GM19455 (cell line): ENCODE measurements around the gene CTNNBL1.
"Not testable (repeated sequence)": the region's sequence is repeated elsewhere in the genome, so short reads cannot be mapped to it uniquely, and the experiment has no call there.

Experiments used
- ATAC-seq: cut with Tn5 transposase; IDR thresholded peaks from one replicate; pipeline ENCODE4 v1.9.1; 2021; ENCODE audit not compliant: unreplicated experiment

The CTNNBL1 gene

DNA sequence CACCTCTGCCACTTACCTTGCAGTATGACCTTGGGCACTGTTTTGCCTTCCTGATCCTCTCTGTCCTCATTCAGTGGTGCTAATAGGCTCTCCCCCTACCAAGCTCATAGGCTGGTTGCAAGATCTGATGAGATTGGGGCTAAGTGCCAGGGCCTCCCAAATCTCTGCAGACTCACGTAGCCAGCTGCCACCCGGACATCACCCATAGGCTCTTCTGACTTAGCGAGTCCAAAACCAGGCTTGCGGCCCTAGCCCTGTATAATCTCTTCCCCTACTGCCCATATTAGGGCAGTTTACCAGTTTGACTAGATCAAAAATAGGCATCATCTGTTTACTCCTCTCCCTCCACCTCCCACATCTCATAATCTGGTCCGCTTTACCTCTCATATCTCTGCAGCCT lies 154.9 kb downstream of the CTNNBL1 start:
- no peak for ATAC-seq

- ATAC-seq, result no peak
These were observed 155.3 kb downstream of the CTNNBL1 start for GRCh38 chr20:37849156-37849555.

DNA sequence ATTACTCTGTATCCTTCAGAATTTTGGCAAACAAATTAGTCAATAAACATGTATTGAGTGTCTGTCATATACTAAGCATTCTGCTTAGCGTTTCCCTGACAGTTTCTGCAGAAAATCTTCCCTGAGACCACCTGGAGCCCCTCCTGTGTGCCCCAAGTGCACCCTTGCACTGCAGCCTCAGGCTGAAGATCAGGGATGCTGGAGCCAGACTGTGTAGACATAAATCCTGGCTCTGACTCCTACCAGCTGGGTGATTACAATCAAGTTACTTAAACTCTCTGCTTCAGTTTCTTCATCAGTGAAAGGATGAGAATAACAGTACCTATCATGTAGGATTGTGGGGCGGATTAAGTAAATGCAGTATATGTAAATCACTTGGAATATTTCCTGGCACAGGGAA lies 155.7 kb downstream of the CTNNBL1 start:
- no peak for ATAC-seq

DNA sequence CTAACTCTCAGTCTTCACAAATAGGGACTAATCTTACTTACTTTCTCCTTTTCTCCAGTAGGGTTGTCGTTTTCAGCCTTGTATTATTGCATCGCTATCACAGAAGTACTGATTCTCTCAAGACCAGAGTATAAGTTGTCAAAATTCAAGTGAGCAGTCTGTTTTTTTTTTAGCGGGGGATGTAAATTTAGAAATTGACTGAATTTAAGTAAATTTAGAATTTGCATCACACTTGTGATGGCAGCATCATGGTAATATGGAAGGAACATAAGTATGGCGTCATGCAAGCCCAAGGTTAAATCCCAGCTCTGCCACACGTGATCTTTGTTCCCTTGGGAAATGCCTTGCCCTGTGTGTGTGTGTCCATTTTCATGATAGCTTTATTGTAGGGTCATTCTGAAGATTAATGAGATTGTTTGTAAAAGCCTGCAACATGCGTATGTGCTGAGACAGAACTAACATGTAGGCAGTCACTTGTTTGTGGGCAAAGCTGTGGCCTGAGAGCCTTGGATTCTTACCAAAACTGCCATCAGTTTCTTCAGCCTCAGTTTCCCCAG lies 156.3 kb downstream of the CTNNBL1 start:
- ATAC-seq, result no peak

GRCh38 chr20:37850724-37851355 lies 157.0 kb downstream of the CTNNBL1 start:
- ATAC-seq, result no peak

DNA sequence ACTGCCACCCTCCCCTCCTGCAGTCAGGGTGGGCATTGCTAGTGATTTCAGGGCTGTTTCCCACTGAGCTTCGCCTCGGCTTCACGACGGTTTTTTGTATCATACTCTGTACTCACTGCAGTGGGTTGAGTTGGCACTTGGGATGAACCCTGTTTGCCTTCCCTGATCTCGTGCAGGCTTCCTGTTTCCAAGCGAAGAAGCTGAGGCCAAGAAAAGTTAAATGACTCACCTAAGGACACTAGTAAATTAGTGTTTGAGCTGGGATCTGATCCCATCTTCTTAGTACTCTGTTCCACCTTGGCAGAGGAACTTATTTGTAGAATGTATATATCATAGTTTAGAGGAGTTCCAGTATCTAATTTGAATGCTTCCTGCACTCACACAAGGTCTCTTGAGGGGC lies 158.8 kb downstream of the CTNNBL1 start:
- no peak for ATAC-seq

DNA sequence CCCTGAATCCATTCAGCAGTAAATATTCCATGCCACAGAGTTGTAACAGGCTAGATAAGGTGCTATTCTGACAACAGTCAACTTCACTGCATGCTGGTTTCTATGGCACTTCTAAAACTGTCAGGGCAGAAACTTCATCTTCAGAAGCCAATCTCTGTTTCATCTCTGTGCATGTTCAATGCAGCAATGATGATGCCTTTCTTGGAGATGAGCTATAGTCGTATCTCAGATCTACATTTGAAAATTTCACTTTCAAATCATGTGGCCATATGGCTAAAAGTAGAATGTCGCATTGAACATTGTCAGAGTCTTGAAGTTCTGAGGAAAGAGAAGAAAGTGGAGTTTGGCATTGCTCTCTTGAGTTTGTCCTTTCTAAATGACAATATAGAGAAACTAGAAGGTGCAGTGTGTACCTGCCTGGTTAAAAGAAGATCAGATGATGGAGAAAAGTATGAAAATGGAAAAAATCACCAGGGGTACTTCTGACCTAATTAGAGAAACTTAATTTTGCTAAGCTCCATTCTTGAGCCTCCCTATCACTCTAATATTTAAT lies 160.1 kb downstream of the CTNNBL1 start:
- peak; percentile 66 for ATAC-seq

DNA sequence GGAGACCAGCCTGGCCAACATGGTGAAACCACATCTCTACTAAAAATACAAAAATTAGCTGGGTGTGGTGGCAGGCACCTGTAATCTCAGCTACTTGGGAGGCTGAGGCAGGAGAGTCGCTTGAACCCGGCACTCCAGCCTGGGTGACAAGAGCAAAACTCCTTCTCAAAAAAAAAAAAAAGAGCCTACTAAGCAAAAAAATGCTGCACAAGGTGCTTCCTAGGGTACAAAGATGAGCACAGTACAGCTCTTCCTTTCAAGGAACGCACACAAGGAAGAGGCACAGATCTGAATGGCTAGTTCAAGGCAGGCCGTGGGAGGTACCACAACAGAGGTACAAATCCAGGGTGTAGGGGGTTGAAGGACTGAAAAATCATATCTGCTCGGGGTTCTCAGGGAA lies 162.2 kb downstream of the CTNNBL1 start:
- ATAC-seq, result not testable (repeated sequence)

- no peak for ATAC-seq
These were observed 163.3 kb downstream of the CTNNBL1 start for GRCh38 chr20:37856932-37857660.

DNA sequence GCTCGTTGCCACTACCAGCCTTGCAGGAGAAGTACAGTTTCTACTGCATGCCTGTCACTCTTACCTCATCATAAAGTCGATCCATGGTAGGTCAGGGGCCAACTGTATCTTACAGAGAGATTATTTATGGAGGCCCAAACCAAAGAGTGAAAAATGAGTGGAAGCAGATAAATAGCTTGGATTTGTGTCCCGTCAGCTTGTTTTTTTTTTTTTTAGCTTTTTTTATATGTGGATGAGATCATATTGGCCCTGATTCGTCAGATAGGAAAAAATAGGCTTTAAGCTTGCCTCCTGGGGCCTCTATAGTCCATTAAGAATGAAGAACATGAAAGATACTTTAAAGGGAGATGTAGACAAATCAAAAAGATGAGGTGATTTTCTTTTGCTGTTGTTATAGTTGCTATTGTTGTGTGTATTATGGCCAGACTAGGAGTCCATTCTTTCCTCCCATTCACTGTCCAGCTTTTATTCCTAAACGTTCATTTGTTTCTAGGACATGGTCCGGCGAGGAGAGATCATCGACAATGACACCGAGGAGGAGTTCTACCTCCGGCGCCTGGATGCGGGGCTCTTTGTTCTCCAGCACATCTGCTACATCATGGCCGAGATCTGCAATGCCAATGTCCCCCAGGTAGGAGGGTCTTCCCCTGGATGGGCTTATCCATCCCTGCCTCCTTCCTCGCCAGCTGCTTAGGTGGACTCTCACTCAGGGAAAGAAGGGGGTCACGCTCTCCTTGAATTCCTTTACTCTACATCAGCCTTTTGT lies 165.8 kb downstream of the CTNNBL1 start:
- ATAC-seq, result no peak

- ATAC-seq, result no peak
These were observed 169.5 kb downstream of the CTNNBL1 start for GRCh38 chr20:37863289-37863688.

DNA sequence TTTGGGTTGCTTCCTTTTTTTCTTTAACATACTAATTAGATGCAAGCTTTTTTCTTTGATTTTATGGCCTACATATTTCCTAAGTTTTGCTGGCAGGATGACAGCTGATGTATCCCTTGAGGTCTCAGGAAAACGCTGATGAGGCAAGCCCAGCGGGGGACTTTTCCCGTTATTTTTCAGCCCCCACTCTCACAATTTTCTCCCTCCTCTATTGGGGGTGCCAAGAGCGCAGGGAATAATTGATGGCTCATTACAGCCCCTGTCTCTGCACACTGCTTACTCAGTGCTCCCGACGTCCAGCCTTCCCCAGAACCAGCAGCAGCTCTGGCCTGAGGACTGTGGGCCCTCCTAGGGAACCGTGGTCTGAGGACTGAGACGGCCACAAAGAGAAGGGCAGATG lies 170.5 kb downstream of the CTNNBL1 start:
- ATAC-seq, result no peak

GRCh38 chr20:37866051-37866450 lies 172.2 kb downstream of the CTNNBL1 start:
- ATAC-seq, result no peak

- no peak for ATAC-seq
These were observed 173.7 kb downstream of the CTNNBL1 start for GRCh38 chr20:37867289-37868195.

DNA sequence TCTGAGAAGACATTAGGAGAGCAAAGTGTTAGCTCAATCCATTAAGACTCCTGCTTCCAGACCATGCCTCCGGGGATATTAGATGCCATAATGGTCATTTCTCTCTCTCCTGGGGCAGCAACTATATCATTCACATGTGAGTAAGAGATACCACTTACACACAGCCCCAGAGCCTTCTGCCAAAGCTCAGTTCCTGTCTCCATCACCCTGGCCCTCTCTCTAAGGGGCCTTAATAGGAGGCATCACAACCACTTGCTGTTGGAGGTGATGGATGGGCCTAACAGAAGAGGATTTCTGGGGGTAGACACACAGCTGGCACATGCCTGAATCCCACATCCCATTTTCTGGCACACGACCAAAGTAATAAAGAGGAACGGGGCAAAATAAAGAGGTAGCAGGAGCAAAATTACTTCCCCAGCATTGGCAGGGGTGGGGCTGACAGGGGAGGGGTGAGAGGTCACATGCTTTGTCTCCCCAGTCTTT lies 175.1 kb downstream of the CTNNBL1 start:
- no peak for ATAC-seq

DNA sequence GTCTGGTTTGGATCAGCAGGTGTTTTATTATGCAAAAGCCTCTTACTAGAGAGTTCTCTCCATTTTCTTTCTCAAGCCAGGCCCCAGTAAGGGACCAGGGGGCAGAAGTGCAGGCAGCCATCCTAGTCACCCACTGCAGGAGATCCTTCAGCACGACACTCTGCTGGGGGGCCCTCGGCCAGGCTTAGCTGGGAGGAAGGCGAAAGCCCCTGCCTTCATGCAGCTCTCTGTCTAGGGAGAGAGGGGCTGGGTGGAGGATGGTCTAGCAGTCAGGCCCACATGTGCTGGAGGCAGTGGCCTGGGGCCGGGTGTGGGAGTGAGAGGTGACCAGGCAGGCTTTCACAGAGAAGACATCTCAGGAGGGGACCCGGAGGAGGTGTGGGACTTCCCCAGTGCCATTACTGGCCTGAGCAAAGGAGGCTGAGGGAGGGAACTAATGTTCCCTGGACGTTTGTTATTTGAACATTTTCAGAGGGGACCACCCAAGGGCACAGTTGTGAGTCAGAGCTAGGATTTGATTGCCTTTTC lies 175.6 kb downstream of the CTNNBL1 start:
- no peak for ATAC-seq

- no peak for ATAC-seq
These were observed 176.5 kb downstream of the CTNNBL1 start for GRCh38 chr20:37870294-37870693.

DNA sequence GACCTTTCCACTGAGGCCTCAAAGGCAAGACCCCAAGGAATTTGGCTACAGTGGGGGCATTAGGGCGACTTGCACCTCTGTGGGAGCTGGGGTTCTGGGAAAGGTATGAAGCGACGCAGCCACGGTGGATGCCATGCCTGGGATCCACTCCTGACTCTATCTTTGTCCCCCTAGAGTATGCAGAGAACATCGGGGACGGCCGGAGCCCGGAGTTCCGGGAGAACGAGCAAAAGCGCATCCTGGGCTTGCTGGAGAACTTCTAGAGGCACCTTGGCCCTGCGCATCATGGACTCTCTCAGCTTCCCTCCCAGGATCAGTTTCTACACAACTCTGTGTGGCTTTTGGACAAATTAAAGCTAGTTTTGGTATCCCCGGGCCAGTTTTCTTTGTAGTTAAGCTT lies 177.9 kb downstream of the CTNNBL1 start:
- no peak for ATAC-seq

DNA sequence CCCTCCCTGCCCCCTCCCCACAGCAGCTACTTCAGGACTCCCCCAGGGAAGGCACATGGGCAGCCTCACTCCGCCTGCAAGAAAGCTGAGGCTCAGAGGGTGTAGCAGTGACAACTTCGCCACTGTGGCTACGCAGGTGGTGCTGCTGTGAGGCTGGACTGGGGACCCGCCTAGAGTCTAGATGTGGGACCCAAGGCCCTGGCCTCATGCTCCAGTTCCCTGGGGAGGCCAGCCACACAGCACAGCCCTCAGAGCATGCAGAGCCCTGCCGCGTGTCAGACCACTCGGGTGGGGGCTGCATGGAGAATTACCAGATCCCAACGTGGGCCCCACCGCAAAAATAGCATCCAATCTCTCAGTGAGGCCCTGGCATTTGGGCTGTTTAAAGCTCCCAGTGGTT lies 178.3 kb downstream of the CTNNBL1 start:
- ATAC-seq, result no peak

- ATAC-seq, result no peak
These were observed 180.1 kb downstream of the CTNNBL1 start for GRCh38 chr20:37873884-37874283.
